GM11168 (cell line): ENCODE results near the gene RUVBL2.

ENCODE experiments used
- in situ Hi-C: fragments of 300-500 bp; cut with MboI; formaldehyde crosslinking; loops from one replicate; pipeline ENCODE4 v1.12.0; 2022; ENCODE audit warnings: low sequenced_read_pairs; ENCODE audit not compliant: unreplicated experiment

Gene RUVBL2

GRCh38 chr19:48963371-48964204, 30.1 kb upstream of the RUVBL2 start:
- in situ Hi-C loops = loop anchor here (10.0 kb wide), 1 partner anchor 169 kb away; no protein-coding TSS in a partner anchor

GRCh38 chr19:48964205-48965039, 29.3 kb upstream of the RUVBL2 start:
- in situ Hi-C loops = loop anchor here (10.0 kb wide), 1 partner anchor 170 kb away; no protein-coding TSS in a partner anchor

GRCh38 chr19:48965040-48965805, 28.5 kb upstream of the RUVBL2 start, which contains the start of gene FTL:
FTL (plus strand) TSS chr19:48965309; CDS start chr19:48965508, 199 bp downstream.
- in situ Hi-C loops = loop anchor here (10.0 kb wide), 1 partner anchor 170 kb away; no protein-coding TSS in a partner anchor

- in situ Hi-C loops = loop anchor here (10.0 kb wide), 1 partner anchor 171 kb away; no protein-coding TSS in a partner anchor
Measured at GRCh38 chr19:48965806-48966540, 27.7 kb upstream of the RUVBL2 start.

- in situ Hi-C loops = loop anchor here (10.0 kb wide), 1 partner anchor 172 kb away; no protein-coding TSS in a partner anchor
Measured at GRCh38 chr19:48966541-48967345, 26.9 kb upstream of the RUVBL2 start.

- in situ Hi-C loops = loop anchor here (10.0 kb wide), 1 partner anchor 173 kb away; no protein-coding TSS in a partner anchor
Measured at GRCh38 chr19:48967346-48968178, 26.1 kb upstream of the RUVBL2 start.

GRCh38 chr19:48968179-48968661, 25.5 kb upstream of the RUVBL2 start:
- in situ Hi-C loops = loop anchor here (10.0 kb wide), 1 partner anchor 173 kb away; no protein-coding TSS in a partner anchor

- in situ Hi-C loops = loop anchor here (10.0 kb wide), 1 partner anchor 174 kb away; no protein-coding TSS in a partner anchor
Measured at GRCh38 chr19:48968813-48969218, 24.9 kb upstream of the RUVBL2 start.

- in situ Hi-C loops = loop anchor here (10.0 kb wide), 1 partner anchor 175 kb away; no protein-coding TSS in a partner anchor
Measured at GRCh38 chr19:48969276-48970138, 24.2 kb upstream of the RUVBL2 start.

- in situ Hi-C loops = no loop called here
Measured at GRCh38 chr19:48970139-48970766, 23.4 kb upstream of the RUVBL2 start.

- in situ Hi-C loops = no loop called here
Measured at GRCh38 chr19:48970923-48971395, 22.7 kb upstream of the RUVBL2 start.

- in situ Hi-C loops = no loop called here
Measured at GRCh38 chr19:48975947-48976847, 17.5 kb upstream of the RUVBL2 start.

- in situ Hi-C loops = no loop called here
Measured at GRCh38 chr19:48977061-48977460, 16.6 kb upstream of the RUVBL2 start.

GRCh38 chr19:48982280-48982679, 11.4 kb upstream of the RUVBL2 start:
- in situ Hi-C loops = no loop called here

GRCh38 chr19:48985711-48986110, 8.0 kb upstream of the RUVBL2 start:
- in situ Hi-C loops = no loop called here
